HFF-Myc (cell line): Measurements from ENCODE around the gene PSAPL1.

ENCODE experiments used
- DNase-seq: peaks from one replicate; pipeline ENCODE4 v3.0.0-alpha.2; 2011; ENCODE audit warnings: low read depth; ENCODE audit errors: extremely low read depth
- H3K4me3 ChIP-seq: replicated peaks from 2 replicates; pipeline ENCODE4 v1.5.1; 2011; ENCODE audit warnings: low read depth, mild to moderate bottlenecking, control low read depth, low read length
- CTCF ChIP-seq: IDR thresholded peaks from 2 replicates; pipeline ENCODE4 v1.5.1; 2012; ENCODE audit warnings: mild to moderate bottlenecking, low read depth, low read length, control low read depth; ENCODE audit errors: missing control alignments

PSAPL1 gene

GRCh38 chr4:7421356-7422150 is 13.2 kb downstream of the PSAPL1 start:
- DNase-seq: no peak
- TF ChIP-seq CTCF: no peak
- H3K4me3 ChIP-seq: no peak overlapping the region

DNA sequence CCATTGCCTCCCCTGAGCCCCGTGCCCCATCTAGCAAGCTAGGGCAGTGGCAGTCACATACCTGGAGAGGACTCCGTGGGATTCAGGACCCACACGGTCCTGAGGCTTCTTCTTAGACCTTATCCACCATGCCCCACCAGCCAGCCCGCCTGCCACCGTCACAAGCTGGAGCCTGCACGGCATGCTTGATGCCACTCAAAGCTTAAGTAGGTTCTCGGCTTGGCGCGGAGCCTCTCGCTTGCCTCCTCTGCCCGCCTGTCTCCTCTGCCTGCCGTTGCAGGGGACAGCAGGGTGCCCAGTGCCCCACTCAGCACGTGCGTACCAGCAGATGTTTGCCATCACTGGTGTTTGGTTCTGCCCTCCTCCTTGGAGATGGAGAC is 14.1 kb downstream of the PSAPL1 start:
- TF ChIP-seq CTCF: no peak
- DNase-seq: no peak
- no peak overlapping the region for H3K4me3 ChIP-seq

DNA sequence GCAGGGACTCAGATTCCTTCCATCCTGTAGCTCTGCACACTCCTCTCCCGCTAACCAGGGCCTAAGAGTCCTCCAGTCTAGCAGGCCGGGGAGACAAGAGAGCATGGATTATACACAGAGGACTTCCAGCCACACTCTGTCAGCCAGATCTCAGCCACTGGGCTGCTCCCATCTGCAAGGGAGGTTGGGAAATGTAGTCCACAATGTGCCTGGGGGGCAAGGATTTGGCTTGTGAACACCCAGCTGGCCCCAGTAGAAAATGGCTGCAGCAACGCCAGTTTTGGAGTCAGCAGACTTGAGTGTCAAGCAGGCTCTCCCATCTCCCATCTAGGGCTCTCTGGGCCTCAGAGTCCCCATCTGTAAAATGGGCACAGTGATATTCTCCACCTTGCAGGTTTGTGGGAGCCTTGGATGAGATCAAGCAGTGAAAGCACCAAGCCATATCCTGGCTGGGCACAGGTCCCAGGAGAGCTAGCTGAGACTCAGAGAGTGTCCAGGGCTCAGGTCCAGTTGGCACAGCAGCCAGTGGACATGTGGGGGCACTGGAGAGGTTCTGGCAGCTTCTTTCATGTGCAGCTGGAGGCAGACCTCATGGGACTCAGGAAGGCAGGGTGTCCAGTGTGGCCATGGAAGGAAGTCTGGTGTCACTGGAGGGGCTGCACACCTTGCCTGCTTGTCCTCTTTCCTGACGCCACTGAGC is 14.6 kb downstream of the PSAPL1 start:
- TF ChIP-seq CTCF: no peak
- no peak overlapping the region for H3K4me3 ChIP-seq
- no peak for DNase-seq

- no peak overlapping the region for H3K4me3 ChIP-seq
- no peak for DNase-seq
- TF ChIP-seq CTCF: no peak
Measured at GRCh38 chr4:7418131-7418943, 16.4 kb downstream of the PSAPL1 start.

DNA sequence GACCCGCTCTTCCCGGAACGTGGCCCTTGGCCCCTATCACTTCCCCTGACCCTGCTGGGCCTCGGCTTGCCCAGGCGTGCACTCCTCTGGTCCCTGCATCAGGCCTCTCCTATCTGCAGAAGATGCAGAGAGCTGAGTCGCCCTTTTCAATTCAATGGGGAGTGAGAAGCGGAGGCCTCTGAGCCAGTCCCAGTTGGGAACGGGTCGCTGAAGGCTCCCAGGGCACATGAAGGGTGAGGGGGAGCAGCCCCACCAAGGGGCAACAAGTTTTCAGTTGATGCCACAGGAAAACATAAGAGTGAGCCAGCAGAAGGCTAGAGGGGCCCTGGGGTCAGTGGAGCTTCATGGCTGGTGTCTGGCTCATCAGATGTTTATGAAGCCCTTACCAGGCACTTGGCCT is 17.1 kb downstream of the PSAPL1 start:
- H3K4me3 ChIP-seq: no peak overlapping the region
- no peak for DNase-seq
- TF ChIP-seq CTCF: no peak

- no peak for TF ChIP-seq CTCF
- no peak for DNase-seq
- H3K4me3 ChIP-seq: no peak overlapping the region
Measured at GRCh38 chr4:7416745-7417432, 17.8 kb downstream of the PSAPL1 start.
